HG03575 (cell line): ENCODE data around the gene ARFGAP3.

Source experiments
- ATAC-seq: cut with Tn5 transposase; IDR thresholded peaks from one replicate; pipeline ENCODE4 v1.9.1; 2021; ENCODE audit not compliant: unreplicated experiment, insufficient number of reproducible peaks, low FRiP score; ENCODE audit errors: extremely low read depth

Gene ARFGAP3

GRCh38 chr22:42856865-42857704 is at the start of gene ARFGAP3:
TSS of gene ARFGAP3 (minus strand) at chr22:42857273. CDS start at chr22:42857182, 91 bp downstream.
- no peak for ATAC-seq

GRCh38 chr22:42905702-42906183 is 48.7 kb upstream of the ARFGAP3 start:
- ATAC-seq = no peak

- ATAC-seq = no peak
Observed at GRCh38 chr22:42905217-42905616, 48.1 kb upstream of the ARFGAP3 start.

GRCh38 chr22:42904050-42904449 is 47.0 kb upstream of the ARFGAP3 start:
- ATAC-seq = no peak

GRCh38 chr22:42902875-42903510 is 45.9 kb upstream of the ARFGAP3 start:
- no peak for ATAC-seq

- ATAC-seq = no peak
Observed at GRCh38 chr22:42901790-42902508, 44.9 kb upstream of the ARFGAP3 start.

GRCh38 chr22:42897960-42898359 is 40.9 kb upstream of the ARFGAP3 start:
- ATAC-seq = no peak

- no peak for ATAC-seq
Observed at GRCh38 chr22:42895541-42895981, 38.5 kb upstream of the ARFGAP3 start.

- no peak for ATAC-seq
Observed at GRCh38 chr22:42895087-42895486, 38.0 kb upstream of the ARFGAP3 start.

- ATAC-seq = no peak
Observed at GRCh38 chr22:42893371-42894150, 36.5 kb upstream of the ARFGAP3 start.

- ATAC-seq = no peak
Observed at GRCh38 chr22:42892571-42893316, 35.7 kb upstream of the ARFGAP3 start.

GRCh38 chr22:42892156-42892555 is 35.1 kb upstream of the ARFGAP3 start:
- ATAC-seq = no peak

GRCh38 chr22:42891696-42892095 is 34.6 kb upstream of the ARFGAP3 start:
- no peak for ATAC-seq

- ATAC-seq = no peak
Observed at GRCh38 chr22:42891008-42891407, 33.9 kb upstream of the ARFGAP3 start.

- no peak for ATAC-seq
Observed at GRCh38 chr22:42889304-42889703, 32.2 kb upstream of the ARFGAP3 start.

- ATAC-seq = no peak
Observed at GRCh38 chr22:42887523-42888507, 30.7 kb upstream of the ARFGAP3 start.

- no peak for ATAC-seq
Observed at GRCh38 chr22:42887120-42887519, 30.0 kb upstream of the ARFGAP3 start.
